ENCODE results near the gene HBA1.
"Not testable (repeated sequence)": the region's sequence is repeated elsewhere in the genome, so short reads cannot be mapped to it uniquely, and the experiment has no call there.

DNA sequence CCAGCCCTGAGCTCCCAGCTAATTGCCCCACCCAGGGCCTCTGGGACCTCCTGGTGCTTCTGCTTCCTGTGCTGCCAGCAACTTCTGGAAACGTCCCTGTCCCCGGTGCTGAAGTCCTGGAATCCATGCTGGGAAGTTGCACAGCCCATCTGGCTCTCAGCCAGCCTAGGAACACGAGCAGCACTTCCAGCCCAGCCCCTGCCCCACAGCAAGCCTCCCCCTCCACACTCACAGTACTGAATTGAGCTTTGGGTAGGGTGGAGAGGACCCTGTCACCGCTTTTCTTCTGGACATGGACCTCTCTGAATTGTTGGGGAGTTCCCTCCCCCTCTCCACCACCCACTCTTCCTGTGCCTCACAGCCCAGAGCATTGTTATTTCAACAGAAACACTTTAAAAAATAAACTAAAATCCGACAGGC lies 6.4 kb upstream of the HBA1 start:
- not testable (repeated sequence) for TF ChIP-seq POLR2AphosphoS5 (IDR thresholded peaks at IDR 0.05; ENCODE audit: low read depth, low read length); POLR2A (IDR thresholded peaks at IDR 0.05; ENCODE audit: low read depth, low read length); TAF1 (IDR thresholded peaks at IDR 0.05; ENCODE audit: borderline replicate concordance, low read depth, low read length)

All from GM12892 (cell line).